Osteoblast (primary cell): Measurements from ENCODE around the gene ITSN1. TPM values are rescaled to one million over a fixed set of nuclear protein-coding genes. Genes with fewer than 3 reads are reported as not detected.

ENCODE experiments used
- DNase-seq: peaks from one replicate; pipeline ENCODE4 v3.0.0; 2011; ENCODE audit warnings: low spot score, mixed read lengths; ENCODE audit not compliant: insufficient read length; ENCODE audit errors: missing footprints
- H2AFZ ChIP-seq: 2 replicates; pipeline ENCODE4 v1.6.0; 2011; ENCODE audit warnings: mild to moderate bottlenecking, low read length
- H3K27ac ChIP-seq: 2 replicates; pipeline ENCODE4 v1.5.1; 2011; ENCODE audit warnings: mild to moderate bottlenecking, low read depth, low read length, moderate library complexity
- H3K27me3 ChIP-seq: 2 replicates; pipeline ENCODE4 v1.6.0; 2012; ENCODE audit warnings: mild to moderate bottlenecking, control low read depth, inconsistent platforms, low read length, moderate library complexity; ENCODE audit not compliant: insufficient read depth
- H3K36me3 ChIP-seq: 2 replicates; pipeline ENCODE4 v1.5.1; 2011; ENCODE audit warnings: mild to moderate bottlenecking, low read length, control low read depth, moderate library complexity; ENCODE audit not compliant: insufficient read depth
- H3K4me1 ChIP-seq: 2 replicates; pipeline ENCODE4 v1.5.1; 2011; ENCODE audit warnings: mild to moderate bottlenecking, low read length, control low read depth, moderate library complexity; ENCODE audit not compliant: insufficient read depth
- H3K4me2 ChIP-seq: 2 replicates; pipeline ENCODE4 v1.6.0; 2011; ENCODE audit warnings: mild to moderate bottlenecking, low read length; ENCODE audit not compliant: insufficient read depth
- H3K4me3 ChIP-seq: fragments of 200-600 bp; sonication (generic); 3 replicates; pipeline ENCODE4 v1.5.1; 2012; ENCODE audit warnings: mild to moderate bottlenecking, low read length, inconsistent platforms; ENCODE audit not compliant: insufficient read depth
- H3K79me2 ChIP-seq: 2 replicates; pipeline ENCODE4 v1.6.0; 2012; ENCODE audit warnings: mild to moderate bottlenecking, low read length, control low read depth, inconsistent platforms; ENCODE audit not compliant: insufficient read depth
- H3K9me3 ChIP-seq: 2 replicates; pipeline ENCODE4 v1.5.1; 2011; ENCODE audit warnings: low read depth, low read length, control low read depth
- H4K20me1 ChIP-seq: 2 replicates; pipeline ENCODE4 v1.6.0; 2012; ENCODE audit warnings: mild to moderate bottlenecking, low read length, control low read depth; ENCODE audit not compliant: insufficient read depth
- CTCF ChIP-seq: IDR thresholded peaks from 2 replicates; pipeline ENCODE4 v1.5.1; 2011; ENCODE audit warnings: mild to moderate bottlenecking, low read depth, low read length, moderate library complexity; ENCODE audit errors: extremely low read depth
- total RNA-seq: library from RNA; depleted of rRNA; stranded (reverse); fragments of >200 nt; gene quantifications from 2 replicates; pipeline ENCODE4 v1.2.3, GENCODE V29; 2012

Gene ITSN1
- total RNA-seq, 1 donor, result 42.7 TPM

- Histone ChIP-seq H3K27ac (no peak overlapping the region), H3K27me3 (no peaks in the 10 kb centered on the region), H4K20me1 (peaks cover 10% of the 10 kb centered on the region), H3K4me2 (peak overlapping the region; percentile 33), H3K36me3 (peaks cover 18% of the 10 kb centered on the region), H3K4me3 (no peak overlapping the region), H3K4me1 (peaks cover 34% of the 10 kb centered on the region), H2AFZ (no peak overlapping the region), H3K9me3 (no peaks in the 10 kb centered on the region), H3K79me2 (no peaks in the 10 kb centered on the region)
- TF ChIP-seq CTCF, result no peak
- DNase-seq, result no peak
Measured at GRCh38 chr21:33824156-33824941, 182.0 kb downstream of the ITSN1 start.

- Histone ChIP-seq H3K4me3 (no peak overlapping the region), H3K36me3 (peaks cover 27% of the 10 kb centered on the region), H4K20me1 (peaks cover 10% of the 10 kb centered on the region), H2AFZ (no peak overlapping the region), H3K27me3 (no peaks in the 10 kb centered on the region), H3K9me3 (no peaks in the 10 kb centered on the region), H3K79me2 (no peaks in the 10 kb centered on the region), H3K4me2 (peak overlapping the region; percentile 67), H3K4me1 (peaks cover 34% of the 10 kb centered on the region), H3K27ac (no peak overlapping the region)
- TF ChIP-seq CTCF, result no peak
- no peak for DNase-seq
Measured at GRCh38 chr21:33825419-33825818, 183.1 kb downstream of the ITSN1 start.

GRCh38 chr21:33825915-33826314 lies 183.6 kb downstream of the ITSN1 start:
- peaks cover 29% of the 10 kb centered on the region for H3K36me3 ChIP-seq
- no peak overlapping the region for H3K27ac ChIP-seq
- H2AFZ ChIP-seq, result no peak overlapping the region
- no peaks in the 10 kb centered on the region for H3K9me3 ChIP-seq
- peak overlapping the region; percentile 67 for H3K4me2 ChIP-seq
- H4K20me1 ChIP-seq, result peaks cover 10% of the 10 kb centered on the region
- no peak overlapping the region for H3K4me3 ChIP-seq
- no peaks in the 10 kb centered on the region for H3K79me2 ChIP-seq
- peaks cover 34% of the 10 kb centered on the region for H3K4me1 ChIP-seq
- peak; percentile 83 for DNase-seq
- H3K27me3 ChIP-seq, result no peaks in the 10 kb centered on the region
- no peak for TF ChIP-seq CTCF

- H3K4me1 ChIP-seq, result peaks cover 34% of the 10 kb centered on the region
- no peak for TF ChIP-seq CTCF
Measured at GRCh38 chr21:33828083-33828482, 185.8 kb downstream of the ITSN1 start.

More at GRCh38 chr21:33828083-33828482, 185.8 kb downstream of the ITSN1 start:
- no peaks in the 10 kb centered on the region for H3K79me2 ChIP-seq
- H3K4me3 ChIP-seq, result no peak overlapping the region
- DNase-seq, result no peak
- H3K9me3 ChIP-seq, result no peaks in the 10 kb centered on the region
- peaks cover 34% of the 10 kb centered on the region for H3K36me3 ChIP-seq
- no peak overlapping the region for H3K27ac ChIP-seq
- no peak overlapping the region for H2AFZ ChIP-seq
- H4K20me1 ChIP-seq, result peaks cover 10% of the 10 kb centered on the region
- no peaks in the 10 kb centered on the region for H3K27me3 ChIP-seq
- H3K4me2 ChIP-seq, result peak overlapping the region; percentile 31
